GM12878 (cell line): Measurements from ENCODE around the gene NOVA2. TPM values are rescaled to one million over a fixed set of nuclear protein-coding genes. Genes with fewer than 3 reads are reported as not detected.

Experiments used
- ATAC-seq: fragments of 200-7000 bp; cut with Tn5 transposase; 3 replicates; pipeline ENCODE4 v1.9.1; 2020; ENCODE audit warnings: mild to moderate bottlenecking, moderate library complexity
- BruUV-seq: library from RNA; stranded (reverse); fragments of 400-500 nt; replicated peaks from 2 replicates; lab custom pipeline; 2021; lab: Mats Ljungman, UMichigan
- CTCF ChIA-PET: fragments of 300-600 bp; sonication (Branson Sonifier 250); formaldehyde crosslinking; extraction: SDS; loops from one replicate; lab custom pipeline; 2021; ENCODE audit warnings: inconsistent platforms; lab: Yijun Ruan, JAX
- POLR2A ChIA-PET: fragments of 350-600 bp; formaldehyde crosslinking; extraction: SDS; loops from one replicate; lab custom pipeline; 2021; ENCODE audit warnings: inconsistent platforms; lab: Charles Lee
- RAD21 ChIA-PET: fragments of 300-600 bp; sonication (Branson Sonifier 250); formaldehyde crosslinking; loops from one replicate; lab custom pipeline; 2023; ENCODE audit warnings: antibody characterized with exemption; ENCODE audit not compliant: unreplicated experiment; lab: Charles Lee
- SMC1A ChIA-PET: fragments of 300-600 bp; sonication (Branson Sonifier 250); formaldehyde crosslinking; loops from one replicate; lab custom pipeline; 2023; ENCODE audit not compliant: unreplicated experiment, uncharacterized antibody; lab: Charles Lee
- DNase-seq: peaks from one replicate; pipeline ENCODE4 v3.0.0-alpha.2; 2011; ENCODE audit warnings: low read depth, low spot score
- FAIRE-seq: peaks from 3 replicates; lab custom pipeline; 2011; peaks lifted over from hg19 to GRCh38; lab: Jason Lieb, UNC
- H2AFZ ChIP-seq: 2 replicates; pipeline ENCODE4 v1.6.0; 2011; ENCODE audit warnings: low read depth, low read length, control low read depth; ENCODE audit not compliant: control insufficient read depth
- H3K27ac ChIP-seq: 2 replicates; pipeline ENCODE4 v1.5.1; 2011; ENCODE audit warnings: control low read depth; ENCODE audit not compliant: control insufficient read depth, insufficient read depth
- H3K27me3 ChIP-seq, 2 experiments: replicated peaks in 1 of 2; 2 replicates each; pipeline versions ENCODE4 v1.6.0 to v1.6.1; 2011; ENCODE audit warnings: low read length in 1 of 2; ENCODE audit not compliant: control insufficient read depth in 2 of 2, insufficient read depth in 2 of 2
- H3K36me3 ChIP-seq, 2 experiments: 2 replicates each; pipeline ENCODE4 v1.5.1; 2011; ENCODE audit warnings: low read length in 1 of 2; ENCODE audit not compliant: control insufficient read depth in 2 of 2, insufficient read depth in 2 of 2
- H3K4me1 ChIP-seq: 2 replicates; pipeline ENCODE4 v1.6.1; 2011; ENCODE audit warnings: mild to moderate bottlenecking, low read length, moderate library complexity, mixed read lengths; ENCODE audit not compliant: control insufficient read depth, insufficient read depth
- H3K4me2 ChIP-seq: 2 replicates; pipeline ENCODE4 v1.6.0; 2011; ENCODE audit warnings: control low read depth; ENCODE audit not compliant: control insufficient read depth, insufficient read depth
- H3K4me3 ChIP-seq: fragments of 200-600 bp; sonication (generic); 2 replicates; pipeline ENCODE4 v1.5.1; 2016
- H3K79me2 ChIP-seq: 2 replicates; pipeline ENCODE4 v1.6.0; 2011; ENCODE audit warnings: low read length; ENCODE audit not compliant: control insufficient read depth, insufficient read depth
- H3K9ac ChIP-seq: 2 replicates; pipeline ENCODE4 v1.8.0; 2011; ENCODE audit warnings: low read length, control low read depth, mixed read lengths; ENCODE audit not compliant: control insufficient read depth, insufficient read depth
- H3K9me3 ChIP-seq: replicated peaks from 3 replicates; pipeline ENCODE4 v1.5.1; 2011; ENCODE audit warnings: mild to moderate bottlenecking, low read length; ENCODE audit not compliant: control insufficient read depth, insufficient read depth
- H4K20me1 ChIP-seq: 2 replicates; pipeline ENCODE4 v1.6.0; 2011; ENCODE audit not compliant: control insufficient read depth, insufficient read depth
- EGR1 ChIP-seq, 2 experiments: IDR thresholded peaks; 1 replicate in 1 of 2; 2 replicates in 1 of 2; pipeline ENCODE4 v1.6.1; 2011 to 2012; ENCODE audit warnings: low read depth in 2 of 2, low read length in 2 of 2, borderline replicate concordance in 1 of 2, mild to moderate bottlenecking in 1 of 2, moderate library complexity in 1 of 2
- MEF2B ChIP-seq: fragments of 450-650 bp; IDR thresholded peaks from 2 replicates; pipeline ENCODE4 v1.6.1; 2018; ENCODE audit warnings: mild to moderate bottlenecking, moderate library complexity; ENCODE audit not compliant: partially characterized antibody, poor library complexity, severe bottlenecking
- PKNOX1 ChIP-seq: fragments of 450-650 bp; IDR thresholded peaks from 2 replicates; pipeline ENCODE4 v1.6.1; 2016; ENCODE audit warnings: mild to moderate bottlenecking
- RFX5 ChIP-seq: IDR thresholded peaks from 2 replicates; pipeline ENCODE4 v1.6.1; 2011; ENCODE audit warnings: low read depth, low read length, improper control_type of control experiment
- RUNX3 ChIP-seq: IDR thresholded peaks from 2 replicates; pipeline ENCODE4 v1.6.1; 2012; ENCODE audit warnings: low read length, inconsistent platforms
- WGBS: methylation state at CpG from one replicate; pipeline ENCODE4 v1.1.6; 2016; ENCODE audit warnings: low lambda C conversion rate; ENCODE audit not compliant: insufficient replicate concordance, insufficient coverage; ENCODE audit errors: missing lambda C conversion rate; 5-methylcytosine and 5-hydroxymethylcytosine counted together
- in situ Hi-C: fragments of 300-500 bp; cut with MboI; formaldehyde crosslinking; loops from 9 replicates; pipeline ENCODE4 v1.14.3; 2018; ENCODE audit warnings: mixed read lengths
- intact Hi-C: fragments of 100-400 bp; cut with micrococcal nuclease; formaldehyde crosslinking; loops from one replicate; pipeline ENCODE4 v1.14.2; 2022; ENCODE audit not compliant: unreplicated experiment
- polyA plus RNA-seq, 11 experiments: library from polyadenylated mRNA; depleted of rRNA in 4 of 11; unstranded in 6 of 11; stranded (reverse) in 5 of 11; fragments of >200 nt; fragmentation: Nextera tagmentation in 4 of 11; fragmentation: Illumina TruSeq in 1 of 11; extraction: Ambion mirVana in 4 of 11; extraction: Trizol in 1 of 11; gene quantifications; 1 replicate in 1 of 11; 2 replicates in 10 of 11; pipeline versions ENCODE4 v1.2.1 to v1.2.3, GENCODE V29; 2011 to 2016; ENCODE audit warnings: inconsistent platforms in 2 of 11, missing spikeins in 2 of 11, low read depth in 1 of 11
- total RNA-seq, 4 experiments: library from RNA; depleted of rRNA in 3 of 4; stranded (reverse); fragments of >200 nt in 3 of 4; fragmentation: Illumina TruSeq in 1 of 4; extraction: Trizol in 1 of 4; gene quantifications; 2 replicates each; pipeline versions ENCODE4 v1.2.1 to v1.2.3, GENCODE V29; 2013 to 2021

The NOVA2 gene
- total and polyA plus RNA-seq, 10 of the 15 experiments (the other 5 are each of a cell fraction or from before 2014, with no cell fraction given) = under 0.01 to 0.44 (median 0.03) TPM; not detected in 4

- DNase-seq (no peak), FAIRE-seq (peak; percentile 31), ATAC-seq (peak; percentile 98)
- RAD21 ChIA-PET = no interaction called here
- Histone ChIP-seq H3K9me3 (no peaks in the 10 kb centered on the region; the same call in 2 of the 3 replicates), H3K4me3 (peak overlapping the region; percentile 47; the same call in 1 of the 2 replicates), H3K4me2 (peak overlapping the region; percentile 74), H3K79me2 (peaks cover 6% of the 10 kb centered on the region), H3K4me1 (peaks cover 14% of the 10 kb centered on the region), H4K20me1 (no peaks in the 10 kb centered on the region), H3K36me3 (no peaks in the 10 kb centered on the region), H3K9ac (no peak overlapping the region; the same call in 1 of the 2 replicates), H3K27ac (no peak overlapping the region), H2AFZ (no peak overlapping the region; the same call in 1 of the 2 replicates), H3K27me3 (no peaks in the 10 kb centered on the region)
- in situ Hi-C loops (no loop called here), intact Hi-C loops (no loop called here)
- SMC1A ChIA-PET = no interaction called here
- BruUV-seq = no TSS peak
- POLR2A ChIA-PET = no interaction called here
- TF ChIP-seq PKNOX1 (no peak; the same call in 1 of the 2 replicates), EGR1 (IDR thresholded peaks at IDR 0.05; ENCODE audit: borderline replicate concordance in 1 of 2, low read depth in 2 of 2, low read length in 2 of 2) (0 out of 3 replicates have a peak, but pooled peaks of 1 of the 2 experiments have one; percentile 43), MEF2B (no peak), RUNX3 (peak; percentile 15; the same call in 1 of the 2 replicates), RFX5 (peak; percentile 88)
- CTCF ChIA-PET = interaction anchor here (1.1 to 2.3 kb wide), 3 partner anchors 9 to 183 kb away, joined by 4 to 7 read pairs (median 4); no protein-coding TSS in a partner anchor
- 3% methylated on average over 34 of the region's 34 CpGs for WGBS
Measured at GRCh38 chr19:46000491-46001246, 27.0 kb upstream of the NOVA2 start.
